GM21381 (cell line): Measurements from ENCODE around the gene AAK1.
"Not testable (repeated sequence)": the region's sequence is repeated elsewhere in the genome, so short reads cannot be mapped to it uniquely, and the experiment has no call there.

Experiments
- ATAC-seq: cut with Tn5 transposase; IDR thresholded peaks from one replicate; pipeline ENCODE4 v1.9.1; 2021; ENCODE audit warnings: mild to moderate bottlenecking, moderate library complexity; ENCODE audit not compliant: unreplicated experiment

AAK1 gene

GRCh38 chr2:69461404-69461803 lies 182.1 kb downstream of the AAK1 start:
- ATAC-seq, result no peak

- no peak for ATAC-seq
Observed at GRCh38 chr2:69459936-69460335, 183.6 kb downstream of the AAK1 start.

GRCh38 chr2:69456950-69457445 lies 186.5 kb downstream of the AAK1 start:
- ATAC-seq, result no peak

GRCh38 chr2:69456154-69456553 lies 187.4 kb downstream of the AAK1 start:
- ATAC-seq, result no peak

GRCh38 chr2:69454976-69455375 lies 188.6 kb downstream of the AAK1 start:
- no peak for ATAC-seq

GRCh38 chr2:69453475-69454129 lies 189.9 kb downstream of the AAK1 start:
- peak; percentile 87 for ATAC-seq

- ATAC-seq, result no peak
Observed at GRCh38 chr2:69452687-69453086, 190.9 kb downstream of the AAK1 start.

DNA sequence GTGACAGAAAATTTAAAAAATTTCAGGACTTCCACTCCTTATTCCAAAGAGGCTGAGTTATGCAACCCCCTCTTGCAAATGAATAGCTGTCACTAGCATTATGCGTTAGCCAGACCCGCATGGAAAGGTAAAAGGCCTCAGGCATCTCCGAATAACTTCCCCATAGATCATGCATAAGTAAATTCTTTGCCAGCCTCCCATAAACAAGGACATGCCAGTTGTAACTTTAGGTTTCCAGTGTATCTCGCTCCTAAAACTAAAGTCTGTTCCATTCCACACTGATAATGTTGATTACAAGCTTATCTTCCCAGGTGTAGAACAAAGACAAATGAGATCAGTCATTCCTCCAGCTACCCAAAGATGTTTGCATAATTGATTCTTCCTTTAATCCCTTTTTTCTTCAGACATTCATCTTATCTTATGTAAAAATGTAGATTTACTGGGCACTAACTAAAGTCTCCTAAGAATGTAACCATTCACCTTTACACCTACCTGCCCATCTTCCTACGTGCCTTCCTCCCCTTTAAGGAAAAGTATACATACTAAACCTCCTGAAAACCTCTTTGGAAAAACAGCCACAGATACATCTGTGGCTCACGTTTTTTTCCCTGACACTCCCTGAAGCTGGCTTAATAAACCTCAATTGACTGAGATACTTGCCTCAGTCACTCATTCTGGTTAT lies 192.7 kb downstream of the AAK1 start:
- ATAC-seq, result no peak

GRCh38 chr2:69449906-69450305 lies 193.6 kb downstream of the AAK1 start:
- ATAC-seq, result no peak

- ATAC-seq, result not testable (repeated sequence)
Observed at GRCh38 chr2:69443673-69444072, 199.9 kb downstream of the AAK1 start.

DNA sequence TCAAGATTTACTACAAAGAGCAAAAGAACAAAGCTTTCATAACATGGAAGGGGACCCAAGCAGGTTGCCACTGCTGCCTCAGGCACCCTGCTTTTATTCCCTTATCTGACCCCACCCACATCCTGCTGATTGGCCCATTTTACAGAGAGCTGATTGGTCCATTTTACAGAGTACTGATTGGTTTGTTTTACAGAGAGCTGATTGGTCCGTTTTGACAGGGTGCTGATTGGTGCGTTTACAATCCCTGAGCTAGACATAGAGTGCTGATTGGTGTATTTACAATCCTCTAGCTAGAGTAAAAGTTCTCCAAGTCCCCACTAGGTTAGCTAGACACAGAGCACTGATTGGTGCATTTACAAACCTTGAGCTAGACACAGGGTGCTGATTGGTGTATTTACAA lies 204.0 kb downstream of the AAK1 start:
- ATAC-seq, result not testable (repeated sequence)

DNA sequence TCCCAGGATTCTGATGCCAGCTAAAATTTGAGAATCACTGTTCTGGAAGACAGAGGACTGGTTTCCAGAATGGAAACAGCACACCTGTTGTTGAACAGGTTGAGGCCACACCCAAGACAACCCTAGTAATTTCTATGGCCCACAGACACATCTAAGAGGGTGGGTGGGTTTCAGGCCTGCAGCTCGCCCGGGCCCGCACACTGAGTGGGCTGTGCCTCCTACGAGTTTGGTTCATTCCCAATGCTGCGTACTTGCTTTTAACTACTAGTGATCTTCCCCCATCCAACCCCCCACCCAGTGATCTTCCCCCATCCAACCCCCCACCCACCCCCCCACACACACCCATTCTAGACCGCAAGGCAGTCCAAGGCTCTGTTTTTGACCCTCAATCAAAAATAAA lies 205.0 kb downstream of the AAK1 start:
- no peak for ATAC-seq

- no peak for ATAC-seq
Observed at GRCh38 chr2:69437751-69438154, 205.8 kb downstream of the AAK1 start.

- peak; percentile 94 for ATAC-seq
Observed at GRCh38 chr2:69436938-69437750, 206.4 kb downstream of the AAK1 start, which contains the start of gene NFU1. TSS of gene NFU1 (minus strand) at chr2:69437435. CDS start at chr2:69437422, 13 bp downstream.

DNA sequence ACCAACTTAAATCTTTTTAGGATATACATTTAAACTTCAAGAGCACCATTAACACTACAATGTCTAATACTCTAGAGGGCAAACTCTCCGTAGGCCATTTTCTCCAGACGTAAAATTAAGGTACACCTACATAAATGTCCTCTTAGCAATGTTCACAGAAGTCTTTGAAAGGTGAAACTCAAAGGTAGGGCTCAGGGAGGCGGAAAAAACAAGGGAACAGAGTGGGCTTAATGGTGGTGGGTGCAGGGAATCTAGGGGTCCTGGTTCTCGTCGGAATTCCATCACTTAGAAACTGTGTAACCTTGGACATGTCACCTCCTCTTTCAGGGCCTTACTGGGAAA lies 207.0 kb downstream of the AAK1 start:
- no peak for ATAC-seq

DNA sequence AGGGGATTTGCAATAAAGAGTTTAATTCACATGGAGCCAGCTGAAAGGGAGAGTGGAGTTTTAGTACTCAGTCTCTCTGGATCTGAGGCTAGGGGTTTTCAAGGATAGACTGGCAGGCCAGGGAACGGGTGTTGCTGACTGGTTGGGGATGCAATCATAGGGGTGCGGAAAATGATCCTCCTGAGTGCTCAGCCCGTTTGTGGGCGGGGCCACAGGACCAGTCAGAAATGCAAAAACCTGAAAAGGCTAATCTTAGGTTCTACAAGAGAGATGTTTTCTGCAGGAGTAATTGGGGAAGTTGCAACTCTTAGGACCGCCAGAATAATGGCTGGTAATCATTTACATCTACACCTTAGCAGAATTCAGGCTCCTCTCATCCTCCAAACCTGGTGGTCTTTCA lies 208.8 kb downstream of the AAK1 start:
- no peak for ATAC-seq

DNA sequence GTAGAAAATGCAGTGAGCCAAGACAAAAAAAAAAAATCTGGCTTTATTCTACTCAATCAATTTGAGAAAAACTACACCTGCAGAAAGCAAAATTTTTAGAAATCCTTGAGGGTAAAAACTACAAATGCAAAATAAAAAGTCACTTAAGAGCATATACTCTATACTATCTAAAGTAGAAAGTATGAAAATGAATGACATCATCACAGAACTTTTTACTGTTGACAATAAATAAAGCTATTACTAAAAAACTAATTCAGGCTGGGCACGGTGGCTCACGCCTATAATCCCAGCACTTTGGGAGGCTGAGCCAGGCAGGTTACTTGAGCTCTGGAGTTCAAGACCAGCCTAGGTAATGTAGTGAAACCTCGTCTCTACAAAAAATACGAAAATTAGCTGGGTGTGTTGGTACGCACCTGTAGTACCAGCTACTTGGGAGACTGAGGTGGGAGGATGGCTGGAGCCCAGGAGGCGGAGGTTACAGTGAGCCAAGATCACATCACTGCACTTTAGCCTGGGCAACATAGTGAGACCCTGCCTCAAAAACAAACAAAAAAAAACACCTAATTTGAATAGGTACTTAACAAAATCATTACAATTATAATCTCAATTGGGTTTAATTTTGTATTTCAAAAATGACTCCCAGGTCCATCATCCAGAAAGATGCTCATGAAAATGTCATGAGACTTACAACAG lies 213.9 kb downstream of the AAK1 start:
- ATAC-seq, result no peak

DNA sequence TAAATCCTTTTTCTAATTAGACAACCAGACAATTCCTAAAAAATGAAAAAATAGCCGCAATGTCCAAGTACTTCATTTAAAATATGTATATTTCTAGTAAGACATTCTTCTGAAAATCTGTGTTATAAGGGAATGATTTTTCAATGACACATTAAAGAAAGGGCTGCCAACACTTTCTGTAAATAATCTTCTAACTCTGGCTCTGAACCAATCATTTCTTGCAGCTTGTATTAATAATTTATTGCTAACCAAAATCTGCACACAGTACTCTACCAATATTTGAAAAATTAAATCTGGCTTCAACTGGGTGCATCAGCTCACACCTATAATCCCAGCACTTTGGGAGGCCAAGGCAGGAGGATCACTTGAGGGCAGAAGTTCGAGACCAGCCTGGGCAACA lies 214.6 kb downstream of the AAK1 start:
- ATAC-seq, result no peak

DNA sequence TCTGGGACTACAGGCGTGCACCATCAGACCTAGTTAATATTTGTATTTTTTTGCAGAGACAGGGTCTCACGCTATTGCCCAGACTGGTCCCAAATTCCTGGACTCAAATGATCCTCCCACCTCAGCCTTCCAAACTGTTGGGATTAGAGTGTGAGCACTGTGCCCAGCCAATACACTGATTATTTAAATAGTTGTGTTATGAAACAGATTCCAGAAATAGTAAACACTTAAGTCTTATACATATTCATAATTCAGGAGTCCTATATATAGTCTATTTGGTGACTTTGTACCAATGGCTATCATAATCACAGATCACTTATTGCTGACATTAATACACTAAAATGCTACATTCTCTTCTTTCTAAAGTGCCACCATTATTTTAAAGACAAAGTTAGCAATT lies 219.1 kb downstream of the AAK1 start:
- ATAC-seq, result no peak

GRCh38 chr2:69422198-69422597 lies 221.3 kb downstream of the AAK1 start:
- ATAC-seq, result no peak

- ATAC-seq, result not testable (repeated sequence)
Observed at GRCh38 chr2:69419111-69419510, 224.4 kb downstream of the AAK1 start.
